ENCODE measurements around the gene DNAJB2.

GRCh38 chr2:219282375-219282774 lies 3.2 kb downstream of the DNAJB2 start:
- no peak for TF ChIP-seq MAX (IDR thresholded peaks at IDR 0.05)
- TF ChIP-seq RAD21 (IDR thresholded peaks at IDR 0.05) = no peak
- no peak for TF ChIP-seq REST (IDR thresholded peaks at IDR 0.05)
- TF ChIP-seq SP1 (IDR thresholded peaks at IDR 0.05) = no peak
- no peak for TF ChIP-seq YY1 (IDR thresholded peaks at IDR 0.05)
- no peak for TF ChIP-seq CTCF (IDR thresholded peaks at IDR 0.05; ENCODE audit: low read depth, low read length, missing input control)
- TF ChIP-seq ZBTB33 (IDR thresholded peaks at IDR 0.05) = no peak
- TF ChIP-seq EGR1 (IDR thresholded peaks at IDR 0.05; ENCODE audit: low read depth in 2 of 2) = no peak
- no peak for TF ChIP-seq JUND (IDR thresholded peaks at IDR 0.05)
- TF ChIP-seq TAF1 (conservative IDR thresholded peaks at IDR 0.05) = no peak
